ENCODE measurements around the gene YES1.

DNA sequence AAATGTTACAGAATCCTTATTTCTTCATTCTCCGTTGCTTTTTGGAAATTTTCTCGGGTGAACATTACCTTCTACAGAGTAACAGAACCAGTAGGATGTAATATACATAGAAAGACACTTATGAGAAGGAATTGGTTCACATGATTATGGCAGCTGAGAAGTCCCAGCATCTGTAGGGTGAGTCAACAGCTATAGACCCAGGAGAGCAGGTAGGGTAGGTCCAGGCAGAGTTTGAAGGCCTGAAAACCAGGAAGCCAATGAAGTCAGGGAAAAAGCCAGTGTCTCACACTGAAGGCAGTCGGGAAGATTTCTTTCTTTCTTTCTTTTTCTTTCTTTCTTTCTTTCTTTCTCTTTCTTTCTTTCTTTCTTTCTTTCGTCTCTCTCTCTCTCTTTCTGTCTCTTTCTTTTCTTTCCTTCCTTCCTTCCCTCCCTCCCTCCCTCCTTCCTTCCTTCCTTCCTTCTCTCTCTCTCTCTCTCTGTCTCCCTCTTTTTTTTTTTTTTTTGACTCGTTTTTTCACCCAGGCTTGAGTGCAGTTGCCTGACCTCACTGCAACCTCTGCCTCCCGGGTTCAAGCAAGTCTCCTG, 15.1 kb upstream of the YES1 start:
- TF ChIP-seq, protein P1, sequence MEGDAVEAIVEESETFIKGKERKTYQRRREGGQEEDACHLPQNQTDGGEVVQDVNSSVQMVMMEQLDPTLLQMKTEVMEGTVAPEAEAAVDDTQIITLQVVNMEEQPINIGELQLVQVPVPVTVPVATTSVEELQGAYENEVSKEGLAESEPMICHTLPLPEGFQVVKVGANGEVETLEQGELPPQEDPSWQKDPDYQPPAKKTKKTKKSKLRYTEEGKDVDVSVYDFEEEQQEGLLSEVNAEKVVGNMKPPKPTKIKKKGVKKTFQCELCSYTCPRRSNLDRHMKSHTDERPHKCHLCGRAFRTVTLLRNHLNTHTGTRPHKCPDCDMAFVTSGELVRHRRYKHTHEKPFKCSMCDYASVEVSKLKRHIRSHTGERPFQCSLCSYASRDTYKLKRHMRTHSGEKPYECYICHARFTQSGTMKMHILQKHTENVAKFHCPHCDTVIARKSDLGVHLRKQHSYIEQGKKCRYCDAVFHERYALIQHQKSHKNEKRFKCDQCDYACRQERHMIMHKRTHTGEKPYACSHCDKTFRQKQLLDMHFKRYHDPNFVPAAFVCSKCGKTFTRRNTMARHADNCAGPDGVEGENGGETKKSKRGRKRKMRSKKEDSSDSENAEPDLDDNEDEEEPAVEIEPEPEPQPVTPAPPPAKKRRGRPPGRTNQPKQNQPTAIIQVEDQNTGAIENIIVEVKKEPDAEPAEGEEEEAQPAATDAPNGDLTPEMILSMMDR (IDR thresholded peaks at IDR 0.05): no peak
- no peak for TF ChIP-seq EP300 (IDR thresholded peaks at IDR 0.05)
- no peak for TF ChIP-seq POLR2A (IDR thresholded peaks at IDR 0.05)
- no peak for TF ChIP-seq POLR2AphosphoS5 (IDR thresholded peaks at IDR 0.05)
